Measurements from ENCODE around the gene MAPT.
"Not testable (repeated sequence)": the region's sequence is repeated elsewhere in the genome, so short reads cannot be mapped to it uniquely, and the experiment has no call there.

MAPT gene

DNA sequence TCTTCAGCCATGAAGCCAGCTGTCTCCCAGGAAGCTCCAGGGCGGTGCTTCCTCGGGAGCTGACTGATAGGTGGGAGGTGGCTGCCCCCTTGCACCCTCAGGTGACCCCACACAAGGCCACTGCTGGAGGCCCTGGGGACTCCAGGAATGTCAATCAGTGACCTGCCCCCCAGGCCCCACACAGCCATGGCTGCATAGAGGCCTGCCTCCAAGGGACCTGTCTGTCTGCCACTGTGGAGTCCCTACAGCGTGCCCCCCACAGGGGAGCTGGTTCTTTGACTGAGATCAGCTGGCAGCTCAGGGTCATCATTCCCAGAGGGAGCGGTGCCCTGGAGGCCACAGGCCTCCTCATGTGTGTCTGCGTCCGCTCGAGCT, 118.8 kb downstream of the MAPT start:
- Histone ChIP-seq H3K4me3 (ENCODE audit: low read length) (no peak overlapping the region), H3K27me3 (ENCODE audit: insufficient read depth, low read length) (no peaks in the 10 kb centered on the region), H3K27ac (ENCODE audit: low read depth, low read length) (no peak overlapping the region), H3K9me3 (ENCODE audit: insufficient read depth, low read depth, low read length) (no peaks in the 10 kb centered on the region), H3K4me1 (ENCODE audit: insufficient read depth, low read length) (peaks cover 6% of the 10 kb centered on the region; the same call in 1 of the 2 replicates), H3K9ac (ENCODE audit: low read depth, low read length) (no peak overlapping the region), H3K36me3 (ENCODE audit: insufficient read depth, low read length) (no peaks in the 10 kb centered on the region)
- 91% methylated on average over 7 of the region's 7 CpGs for WGBS

DNA sequence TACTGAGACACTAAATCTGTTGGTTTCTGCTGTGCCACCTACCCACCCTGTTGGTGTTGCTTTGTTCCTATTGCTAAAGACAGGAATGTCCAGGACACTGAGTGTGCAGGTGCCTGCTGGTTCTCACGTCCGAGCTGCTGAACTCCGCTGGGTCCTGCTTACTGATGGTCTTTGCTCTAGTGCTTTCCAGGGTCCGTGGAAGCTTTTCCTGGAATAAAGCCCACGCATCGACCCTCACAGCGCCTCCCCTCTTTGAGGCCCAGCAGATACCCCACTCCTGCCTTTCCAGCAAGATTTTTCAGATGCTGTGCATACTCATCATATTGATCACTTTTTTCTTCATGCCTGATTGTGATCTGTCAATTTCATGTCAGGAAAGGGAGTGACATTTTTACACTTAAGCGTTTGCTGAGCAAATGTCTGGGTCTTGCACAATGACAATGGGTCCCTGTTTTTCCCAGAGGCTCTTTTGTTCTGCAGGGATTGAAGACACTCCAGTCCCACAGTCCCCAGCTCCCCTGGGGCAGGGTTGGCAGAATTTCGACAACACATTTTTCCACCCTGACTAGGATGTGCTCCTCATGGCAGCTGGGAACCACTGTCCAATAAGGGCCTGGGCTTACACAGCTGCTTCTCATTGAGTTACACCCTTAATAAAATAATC, 119.3 kb downstream of the MAPT start:
- no peak overlapping the region for H3K27ac ChIP-seq (ENCODE audit: low read depth, low read length)
- H3K36me3 ChIP-seq (ENCODE audit: insufficient read depth, low read length) = no peaks in the 10 kb centered on the region
- WGBS = 88% methylated on average over 9 of the region's 9 CpGs
- no peaks in the 10 kb centered on the region for H3K9me3 ChIP-seq (ENCODE audit: insufficient read depth, low read depth, low read length)
- no peaks in the 10 kb centered on the region for H3K27me3 ChIP-seq (ENCODE audit: insufficient read depth, low read length)
- H3K9ac ChIP-seq (ENCODE audit: low read depth, low read length) = no peak overlapping the region
- H3K4me1 ChIP-seq (ENCODE audit: insufficient read depth, low read length) = peaks cover 6% of the 10 kb centered on the region; the same call in 1 of the 2 replicates
- no peak overlapping the region for H3K4me3 ChIP-seq (ENCODE audit: low read length)

DNA sequence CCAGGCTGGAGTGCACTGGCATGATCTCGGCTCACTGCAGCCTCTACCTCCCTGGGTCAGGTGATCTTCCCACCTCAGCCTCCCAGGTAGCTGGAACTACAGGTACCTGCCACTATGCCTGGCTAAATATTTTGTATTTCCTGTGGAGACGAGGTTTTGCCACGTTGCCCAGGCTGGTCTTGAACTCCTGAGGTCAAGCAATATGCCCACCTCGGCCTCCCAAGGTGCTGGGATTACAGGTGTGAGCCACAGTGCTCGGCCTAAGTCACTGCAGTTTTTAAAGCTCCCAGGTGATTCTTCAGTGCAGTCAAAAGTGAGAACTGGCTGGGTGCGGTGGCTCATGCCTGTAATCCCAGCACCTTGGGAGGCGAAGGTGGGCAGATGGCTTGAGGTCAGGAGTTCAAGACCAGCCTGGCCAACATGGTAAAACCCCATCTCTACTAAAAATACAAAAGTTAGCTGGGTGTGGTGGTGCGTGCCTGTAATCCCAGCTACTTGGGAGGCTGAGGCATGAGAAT, 125.1 kb downstream of the MAPT start:
- not testable (repeated sequence) for H3K9me3 ChIP-seq (ENCODE audit: insufficient read depth, low read depth, low read length); H3K36me3 ChIP-seq (ENCODE audit: insufficient read depth, low read length); H3K4me1 ChIP-seq (ENCODE audit: insufficient read depth, low read length); H3K27ac ChIP-seq (ENCODE audit: low read depth, low read length); H3K27me3 ChIP-seq (ENCODE audit: insufficient read depth, low read length); H3K4me3 ChIP-seq (ENCODE audit: low read length); H3K9ac ChIP-seq (ENCODE audit: low read depth, low read length)
- 91% methylated on average over 8 of the region's 8 CpGs for WGBS

GRCh38 chr17:46020023-46020761, 125.8 kb downstream of the MAPT start:
- no peaks in the 10 kb centered on the region for H3K9me3 ChIP-seq (ENCODE audit: insufficient read depth, low read depth, low read length)
- no peak overlapping the region for H3K4me3 ChIP-seq (ENCODE audit: low read length)
- H3K27me3 ChIP-seq (ENCODE audit: insufficient read depth, low read length) = no peaks in the 10 kb centered on the region
- H3K9ac ChIP-seq (ENCODE audit: low read depth, low read length) = no peak overlapping the region
- WGBS = 92% methylated on average over 14 of the region's 14 CpGs
- 0 out of 2 replicates have a peak, but pooled peaks cover under 1% of the 10 kb centered on the region for H3K36me3 ChIP-seq (ENCODE audit: insufficient read depth, low read length)
- no peak overlapping the region for H3K27ac ChIP-seq (ENCODE audit: low read depth, low read length)
- H3K4me1 ChIP-seq (ENCODE audit: insufficient read depth, low read length) = no peaks in the 10 kb centered on the region

- Histone ChIP-seq H3K4me1 (ENCODE audit: insufficient read depth, low read length) (no peaks in the 10 kb centered on the region), H3K4me3 (ENCODE audit: low read length) (no peak overlapping the region), H3K27me3 (ENCODE audit: insufficient read depth, low read length) (no peaks in the 10 kb centered on the region), H3K27ac (ENCODE audit: low read depth, low read length) (no peak overlapping the region), H3K9me3 (ENCODE audit: insufficient read depth, low read depth, low read length) (no peaks in the 10 kb centered on the region), H3K36me3 (ENCODE audit: insufficient read depth, low read length) (peaks cover 8% of the 10 kb centered on the region; the same call in 1 of the 2 replicates), H3K9ac (ENCODE audit: low read depth, low read length) (no peak overlapping the region)
- WGBS = 92% methylated on average over 12 of the region's 12 CpGs
Measured at GRCh38 chr17:46020998-46021397, 126.6 kb downstream of the MAPT start.

DNA sequence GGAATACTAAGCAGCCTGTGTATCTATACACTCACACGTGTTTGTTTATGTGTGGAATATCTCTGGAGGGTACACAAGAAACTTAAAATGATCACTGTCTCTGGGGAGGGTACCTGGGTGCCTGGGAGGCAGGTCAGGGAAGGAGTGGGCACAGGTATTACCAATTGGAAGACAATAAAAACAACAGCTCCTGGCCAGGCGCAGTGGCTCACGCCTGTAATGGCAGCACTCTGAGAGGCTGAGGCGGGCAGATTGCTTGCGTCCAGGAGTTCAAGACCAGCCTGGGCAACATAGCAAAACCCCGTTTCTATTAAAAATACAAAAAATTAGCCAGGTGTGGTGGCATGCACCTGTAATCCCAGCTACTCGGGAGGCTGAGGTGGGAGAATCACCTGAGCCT, 129.0 kb downstream of the MAPT start:
- not testable (repeated sequence) for H3K4me3 ChIP-seq (ENCODE audit: low read length); H3K27ac ChIP-seq (ENCODE audit: low read depth, low read length); H3K9me3 ChIP-seq (ENCODE audit: insufficient read depth, low read depth, low read length); H3K9ac ChIP-seq (ENCODE audit: low read depth, low read length); H3K27me3 ChIP-seq (ENCODE audit: insufficient read depth, low read length)
- Histone ChIP-seq H3K4me1 (ENCODE audit: insufficient read depth, low read length) (peaks cover 18% of the 10 kb centered on the region), H3K36me3 (ENCODE audit: insufficient read depth, low read length) (peaks cover 26% of the 10 kb centered on the region)
- 95% methylated on average over 7 of the region's 7 CpGs for WGBS

- Histone ChIP-seq H3K9me3 (ENCODE audit: insufficient read depth, low read depth, low read length) (no peaks in the 10 kb centered on the region), H3K9ac (ENCODE audit: low read depth, low read length) (no peak overlapping the region), H3K36me3 (ENCODE audit: insufficient read depth, low read length) (peaks cover 30% of the 10 kb centered on the region), H3K27me3 (ENCODE audit: insufficient read depth, low read length) (no peaks in the 10 kb centered on the region), H3K4me1 (ENCODE audit: insufficient read depth, low read length) (peaks cover 23% of the 10 kb centered on the region), H3K27ac (ENCODE audit: low read depth, low read length) (no peak overlapping the region), H3K4me3 (ENCODE audit: low read length) (no peak overlapping the region)
- WGBS = 96% methylated on average over 24 of the region's 24 CpGs
Measured at GRCh38 chr17:46023783-46024388, 129.5 kb downstream of the MAPT start.

DNA sequence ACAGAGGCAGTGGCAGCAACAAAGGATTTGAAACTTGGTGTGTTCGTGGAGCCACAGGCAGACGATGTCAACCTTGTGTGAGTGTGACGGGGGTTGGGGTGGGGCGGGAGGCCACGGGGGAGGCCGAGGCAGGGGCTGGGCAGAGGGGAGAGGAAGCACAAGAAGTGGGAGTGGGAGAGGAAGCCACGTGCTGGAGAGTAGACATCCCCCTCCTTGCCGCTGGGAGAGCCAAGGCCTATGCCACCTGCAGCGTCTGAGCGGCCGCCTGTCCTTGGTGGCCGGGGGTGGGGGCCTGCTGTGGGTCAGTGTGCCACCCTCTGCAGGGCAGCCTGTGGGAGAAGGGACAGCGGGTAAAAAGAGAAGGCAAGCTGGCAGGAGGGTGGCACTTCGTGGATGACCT, 130.2 kb downstream of the MAPT start:
- no peaks in the 10 kb centered on the region for H3K9me3 ChIP-seq (ENCODE audit: insufficient read depth, low read depth, low read length)
- WGBS = 92% methylated on average over 14 of the region's 14 CpGs
- H3K36me3 ChIP-seq (ENCODE audit: insufficient read depth, low read length) = peaks cover 37% of the 10 kb centered on the region
- H3K4me3 ChIP-seq (ENCODE audit: low read length) = no peak overlapping the region
- H3K27ac ChIP-seq (ENCODE audit: low read depth, low read length) = no peak overlapping the region
- no peak overlapping the region for H3K9ac ChIP-seq (ENCODE audit: low read depth, low read length)
- H3K27me3 ChIP-seq (ENCODE audit: insufficient read depth, low read length) = no peaks in the 10 kb centered on the region
- peaks cover 29% of the 10 kb centered on the region for H3K4me1 ChIP-seq (ENCODE audit: insufficient read depth, low read length)

GRCh38 chr17:46025060-46025459, 130.7 kb downstream of the MAPT start:
- Histone ChIP-seq H3K27me3 (ENCODE audit: insufficient read depth, low read length) (no peaks in the 10 kb centered on the region), H3K36me3 (ENCODE audit: insufficient read depth, low read length) (peaks cover 41% of the 10 kb centered on the region), H3K9me3 (ENCODE audit: insufficient read depth, low read depth, low read length) (no peaks in the 10 kb centered on the region), H3K27ac (ENCODE audit: low read depth, low read length) (no peak overlapping the region), H3K9ac (ENCODE audit: low read depth, low read length) (no peak overlapping the region), H3K4me3 (ENCODE audit: low read length) (no peak overlapping the region), H3K4me1 (ENCODE audit: insufficient read depth, low read length) (peaks cover 29% of the 10 kb centered on the region)
- 93% methylated on average over 10 of the region's 10 CpGs for WGBS

GRCh38 chr17:46025510-46026165, 131.3 kb downstream of the MAPT start:
- Histone ChIP-seq H3K9me3 (ENCODE audit: insufficient read depth, low read depth, low read length) (no peaks in the 10 kb centered on the region), H3K9ac (ENCODE audit: low read depth, low read length) (no peak overlapping the region), H3K4me1 (ENCODE audit: insufficient read depth, low read length) (peaks cover 29% of the 10 kb centered on the region), H3K27me3 (ENCODE audit: insufficient read depth, low read length) (no peaks in the 10 kb centered on the region), H3K36me3 (ENCODE audit: insufficient read depth, low read length) (peaks cover 47% of the 10 kb centered on the region), H3K27ac (ENCODE audit: low read depth, low read length) (no peak overlapping the region), H3K4me3 (ENCODE audit: low read length) (no peak overlapping the region)
- WGBS = 93% methylated on average over 7 of the region's 8 CpGs

Measured in HUES64 (cell line).